ENCODE measurements around the gene CYP4A22. TPM values are rescaled to one million over a fixed set of nuclear protein-coding genes. Genes with fewer than 3 reads are reported as not detected.

CYP4A22 gene
- total and polyA plus RNA-seq, 9 of the 15 experiments (the other 6 are each of a cell fraction or from before 2014, with no cell fraction given): 0.07 TPM; not detected in 8

- in situ Hi-C loops (cut with MboI): loop anchor here (5.0 kb wide), 1 partner anchor 220 kb away; no protein-coding TSS in a partner anchor
- no peak for DNase-seq (ENCODE audit: extremely low read depth in 1 of 4, low spot score in 3 of 4)
- Histone ChIP-seq H3K4me3 (no peak overlapping the region), H3K4me1 (replicated peaks in 1 of 2; ENCODE audit: control insufficient read depth in 2 of 2, insufficient read depth in 2 of 2, low read length in 2 of 2) (no peaks in the 10 kb centered on the region), H3K9me3 (replicated peaks; ENCODE audit: control insufficient read depth, insufficient read depth, low read depth, low read length) (no peaks in the 10 kb centered on the region; the same call in 1 of the 2 replicates), H2AFZ (ENCODE audit: low read depth, low read length) (no peak overlapping the region), H3K27ac (ENCODE audit: extremely low read depth, low read depth, low read length) (no peak overlapping the region), H3K9ac (ENCODE audit: insufficient read depth in 1 of 2, low read depth in 2 of 2, low read length in 2 of 2) (no peak overlapping the region), H3K36me3 (ENCODE audit: control insufficient read depth, insufficient read depth, low read length) (no peaks in the 10 kb centered on the region), H3K79me2 (ENCODE audit: control insufficient read depth, insufficient read depth, low read length) (no peaks in the 10 kb centered on the region), H3K9me1 (ENCODE audit: control insufficient read depth, insufficient read depth, low read length) (no peaks in the 10 kb centered on the region), H3K4me2 (ENCODE audit: insufficient read depth, low read length) (no peak overlapping the region), H4K20me1 (replicated peaks; ENCODE audit: control insufficient read depth, insufficient read depth, low read length) (no peaks in the 10 kb centered on the region), H3K27me3 (ENCODE audit: control insufficient read depth in 2 of 2, insufficient read depth in 2 of 2, low read length in 2 of 2) (peaks cover 4 to 18% of the 10 kb centered on the region in 2 experiments; a peak in 4 of 5 replicates)
- 2% methylated on average over 6 of the region's 6 CpGs for WGBS (ENCODE audit: insufficient coverage, low coverage, missing lambda C conversion rate)
- FAIRE-seq: no peak
- intact Hi-C loops (cut with micrococcal nuclease): no loop called here
- ChIA-PET POLR2A (interaction anchor here (0.6 kb wide), 1 partner anchor 412 kb away, joined by 3 read pairs; no protein-coding TSS in a partner anchor), CTCF (ENCODE audit: low intra/inter-chr PET ratio) (no interaction called here)
- BruUV-seq (replicated peaks): no TSS peak
- TF ChIP-seq BRF1 (IDR thresholded peaks at IDR 0.05; ENCODE audit: borderline replicate concordance, extremely low read depth, insufficient read length) (no peak), RBM22 (IDR thresholded peaks at IDR 0.05; ENCODE audit: low read depth, low read length, poor library complexity, severe bottlenecking) (no peak)
- TF ChIP-seq, protein P1, sequence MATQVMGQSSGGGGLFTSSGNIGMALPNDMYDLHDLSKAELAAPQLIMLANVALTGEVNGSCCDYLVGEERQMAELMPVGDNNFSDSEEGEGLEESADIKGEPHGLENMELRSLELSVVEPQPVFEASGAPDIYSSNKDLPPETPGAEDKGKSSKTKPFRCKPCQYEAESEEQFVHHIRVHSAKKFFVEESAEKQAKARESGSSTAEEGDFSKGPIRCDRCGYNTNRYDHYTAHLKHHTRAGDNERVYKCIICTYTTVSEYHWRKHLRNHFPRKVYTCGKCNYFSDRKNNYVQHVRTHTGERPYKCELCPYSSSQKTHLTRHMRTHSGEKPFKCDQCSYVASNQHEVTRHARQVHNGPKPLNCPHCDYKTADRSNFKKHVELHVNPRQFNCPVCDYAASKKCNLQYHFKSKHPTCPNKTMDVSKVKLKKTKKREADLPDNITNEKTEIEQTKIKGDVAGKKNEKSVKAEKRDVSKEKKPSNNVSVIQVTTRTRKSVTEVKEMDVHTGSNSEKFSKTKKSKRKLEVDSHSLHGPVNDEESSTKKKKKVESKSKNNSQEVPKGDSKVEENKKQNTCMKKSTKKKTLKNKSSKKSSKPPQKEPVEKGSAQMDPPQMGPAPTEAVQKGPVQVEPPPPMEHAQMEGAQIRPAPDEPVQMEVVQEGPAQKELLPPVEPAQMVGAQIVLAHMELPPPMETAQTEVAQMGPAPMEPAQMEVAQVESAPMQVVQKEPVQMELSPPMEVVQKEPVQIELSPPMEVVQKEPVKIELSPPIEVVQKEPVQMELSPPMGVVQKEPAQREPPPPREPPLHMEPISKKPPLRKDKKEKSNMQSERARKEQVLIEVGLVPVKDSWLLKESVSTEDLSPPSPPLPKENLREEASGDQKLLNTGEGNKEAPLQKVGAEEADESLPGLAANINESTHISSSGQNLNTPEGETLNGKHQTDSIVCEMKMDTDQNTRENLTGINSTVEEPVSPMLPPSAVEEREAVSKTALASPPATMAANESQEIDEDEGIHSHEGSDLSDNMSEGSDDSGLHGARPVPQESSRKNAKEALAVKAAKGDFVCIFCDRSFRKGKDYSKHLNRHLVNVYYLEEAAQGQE (IDR thresholded peaks at IDR 0.05; ENCODE audit: borderline replicate concordance): peak; percentile 17; the same call in 1 of the 2 replicates
- TF ChIP-seq, protein P1 (CRISPR knock-in tag; IDR thresholded peaks at IDR 0.05; ENCODE audit: low read depth): no peak
- no peak for ATAC-seq
Observed at GRCh38 chr1:47147047-47147785, 10.0 kb downstream of the CYP4A22 start.

Measured in K562 (cell line).